AG08396 (cell line): ENCODE data around the gene DDX25.
A peak's percentile ranks its signal among the peaks of the same experiment; 100 is the strongest.

Source experiments
- DNase-seq: peaks from one replicate; pipeline ENCODE4 v3.0.0; 2012; ENCODE audit warnings: low spot score, mixed read lengths

DDX25 gene

DNA sequence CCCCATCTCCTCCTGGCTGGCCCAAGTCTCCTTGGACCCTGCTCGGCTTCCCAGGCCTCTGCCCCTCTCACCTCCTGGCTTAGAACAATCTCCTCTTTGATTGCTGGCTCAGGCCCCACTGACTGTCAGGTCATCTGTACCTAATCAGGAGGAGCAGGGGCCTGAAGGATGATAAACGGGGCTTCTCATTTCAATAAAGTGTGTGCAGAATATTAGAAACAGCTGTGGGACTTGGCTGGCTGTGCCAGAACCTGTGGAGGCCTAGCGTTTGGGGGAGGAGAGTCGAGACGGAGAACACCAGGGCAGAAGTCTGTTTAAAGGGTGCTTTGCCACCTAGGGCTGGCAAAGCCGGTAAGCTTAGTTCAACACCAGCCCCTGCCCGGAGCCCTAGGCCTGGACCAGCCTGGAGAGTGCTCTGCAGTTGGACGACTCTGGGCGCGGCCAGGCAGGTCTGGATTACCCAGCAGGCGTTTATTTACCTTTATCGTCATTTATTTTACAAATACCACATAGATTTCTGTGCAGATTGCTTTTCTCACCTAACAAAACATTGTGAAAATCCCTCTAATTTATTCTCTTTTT is 31.4 kb downstream of the DDX25 start:
- DNase-seq = no peak

- no peak for DNase-seq
These were observed 34.1 kb downstream of the DDX25 start for GRCh38 chr11:125938418-125938817.

- no peak for DNase-seq
These were observed 34.8 kb downstream of the DDX25 start for GRCh38 chr11:125939081-125939521.

- no peak for DNase-seq
These were observed 35.8 kb downstream of the DDX25 start for GRCh38 chr11:125940145-125940544.

- no peak for DNase-seq
These were observed 36.9 kb downstream of the DDX25 start for GRCh38 chr11:125941267-125941618.

DNA sequence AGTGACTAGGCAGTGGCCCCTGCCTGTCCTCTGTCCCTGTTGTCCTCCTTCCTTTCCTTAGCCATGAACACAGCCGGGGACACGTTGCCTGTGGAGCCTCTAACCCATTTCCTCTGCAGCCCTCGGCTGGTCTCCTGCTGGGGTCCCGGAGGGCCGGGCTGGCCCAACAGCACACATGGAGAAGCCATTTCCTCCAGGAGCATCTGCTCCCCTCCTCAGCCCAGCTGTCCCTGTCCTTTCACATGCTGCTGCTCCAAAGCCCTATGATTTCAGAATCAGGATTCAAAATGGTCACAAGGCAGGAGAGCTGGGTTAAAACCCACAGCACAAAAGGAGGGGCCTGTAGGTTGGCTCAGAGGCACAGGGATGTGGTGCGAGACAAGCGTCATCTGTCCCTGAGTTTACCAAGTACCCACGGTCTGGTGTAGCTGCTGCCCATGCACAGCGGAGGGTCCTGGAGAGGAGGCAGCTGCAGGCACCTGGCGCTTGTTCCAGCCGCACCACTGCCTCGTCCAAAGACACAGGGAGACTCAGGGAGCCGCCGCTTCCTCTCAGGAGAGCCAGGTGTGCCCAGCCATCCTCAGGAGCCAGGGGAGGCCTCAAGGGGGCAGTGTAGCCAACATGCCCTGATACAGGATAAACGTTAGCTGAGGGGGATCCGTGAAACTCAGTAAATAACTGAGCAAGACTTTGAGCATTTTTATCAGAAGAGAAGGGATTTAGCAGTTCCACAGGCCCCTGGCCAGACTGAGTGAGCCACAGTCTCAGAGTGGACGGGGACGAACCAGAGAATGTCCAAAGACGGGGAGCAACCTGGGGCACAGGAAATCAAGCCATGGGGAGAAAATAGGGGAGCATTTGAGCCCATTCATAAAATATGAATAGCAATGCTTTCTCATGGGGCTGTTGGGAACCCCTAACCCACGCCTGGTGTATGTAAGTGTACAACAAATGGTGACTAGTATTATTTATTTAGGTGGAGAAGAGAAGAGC is 37.6 kb downstream of the DDX25 start:
- peak; percentile 56 for DNase-seq

DNA sequence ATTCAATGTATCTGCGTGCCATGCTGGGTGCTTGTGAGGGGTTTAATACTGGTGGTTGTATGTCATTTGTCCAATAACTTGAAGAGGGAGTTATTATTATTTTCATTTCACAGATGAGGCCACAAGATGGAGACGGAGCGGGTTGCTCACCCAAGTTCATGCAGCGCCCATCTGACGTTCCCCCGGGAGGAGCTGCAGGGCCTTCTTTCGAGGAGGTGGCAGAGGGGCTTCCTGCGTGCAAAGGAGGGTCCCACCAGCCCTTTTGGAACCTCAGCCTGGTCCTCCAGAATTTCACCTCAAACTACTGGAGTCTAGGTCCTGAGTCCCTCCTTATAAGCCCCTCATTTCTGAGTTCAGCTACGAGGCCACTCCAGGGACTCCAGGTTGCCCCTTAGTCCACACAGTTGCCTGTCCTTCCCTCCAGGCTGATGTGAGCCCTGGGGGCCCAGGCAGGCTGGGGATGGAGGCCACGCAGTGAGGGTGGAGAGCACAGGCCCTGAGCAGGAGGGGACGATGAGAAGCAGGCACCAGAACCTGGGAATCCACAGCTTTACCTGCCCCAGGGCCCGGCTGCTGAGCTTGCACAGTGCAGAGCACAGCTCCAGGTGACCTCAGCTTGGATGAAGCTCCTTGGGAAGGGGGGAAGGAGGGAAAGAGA is 38.6 kb downstream of the DDX25 start:
- no peak for DNase-seq

DNA sequence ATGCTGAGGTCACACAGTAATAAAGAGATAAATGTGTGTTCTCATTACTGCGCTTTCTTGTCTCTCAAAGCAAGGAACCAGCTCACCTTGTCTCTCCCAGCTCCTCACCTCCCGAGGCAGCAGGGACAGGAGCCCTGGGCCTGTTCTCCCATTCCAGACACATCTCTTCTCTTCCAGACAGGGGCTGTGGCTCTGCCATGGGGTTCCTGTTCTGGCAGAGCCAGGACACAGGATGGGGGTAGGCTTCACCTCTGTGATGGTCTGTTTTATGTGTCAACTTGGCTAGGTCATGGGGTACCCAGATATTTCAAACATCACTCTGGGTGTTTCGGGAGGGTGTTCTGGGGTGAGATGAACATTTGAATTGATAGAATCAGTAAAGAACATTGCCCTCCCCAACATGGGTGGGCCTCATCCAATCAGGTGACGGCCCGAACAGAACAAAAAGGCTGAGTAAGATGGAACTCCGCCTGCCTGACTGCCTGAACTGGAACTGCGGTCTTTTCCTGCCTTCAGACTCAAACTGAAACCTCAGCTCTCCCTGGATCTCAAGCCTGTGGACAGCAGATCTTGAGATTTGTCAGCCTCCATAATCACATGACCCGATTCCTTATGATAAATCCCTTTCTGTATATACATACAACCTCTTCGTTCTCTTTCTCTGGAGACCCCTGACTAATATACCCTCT is 39.5 kb downstream of the DDX25 start:
- no peak for DNase-seq

- DNase-seq = no peak
These were observed 40.2 kb downstream of the DDX25 start for GRCh38 chr11:125944350-125945010.

DNA sequence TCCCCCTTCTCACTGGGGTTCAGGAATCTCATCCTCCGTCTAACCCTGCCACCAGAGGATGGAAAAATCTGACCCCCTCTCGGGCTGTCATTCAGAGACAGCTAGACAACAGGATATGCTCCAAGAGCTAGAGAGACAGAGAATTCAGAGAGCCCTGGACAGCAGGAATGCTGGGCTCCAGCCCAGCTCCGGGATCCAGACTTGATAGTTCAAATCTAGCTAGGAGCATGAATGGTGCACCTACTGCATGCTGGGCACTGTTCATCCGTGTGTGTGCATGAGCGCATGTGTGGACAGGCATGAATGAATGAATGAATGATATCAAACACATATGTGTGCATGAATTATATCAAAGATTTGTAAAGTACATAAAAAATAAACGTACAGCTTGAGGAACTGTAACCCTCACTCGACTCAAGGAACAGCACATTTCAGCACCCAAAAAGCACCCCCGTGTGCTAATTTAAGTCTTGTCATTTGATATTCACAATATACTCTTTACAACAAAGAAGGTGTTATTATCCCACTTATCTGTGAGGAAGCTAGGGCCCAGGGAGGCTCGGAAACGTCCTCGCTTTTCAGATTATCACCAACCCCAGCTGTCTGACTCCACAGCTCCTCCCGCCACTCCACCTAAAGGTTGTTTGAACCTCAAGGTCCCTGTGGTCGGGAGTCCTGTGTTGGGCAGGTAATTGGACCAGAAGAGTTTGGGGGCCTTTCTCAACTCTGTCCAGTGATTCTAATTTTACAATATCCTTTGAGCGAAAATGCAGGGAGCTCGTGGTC is 40.9 kb downstream of the DDX25 start:
- no peak for DNase-seq

DNA sequence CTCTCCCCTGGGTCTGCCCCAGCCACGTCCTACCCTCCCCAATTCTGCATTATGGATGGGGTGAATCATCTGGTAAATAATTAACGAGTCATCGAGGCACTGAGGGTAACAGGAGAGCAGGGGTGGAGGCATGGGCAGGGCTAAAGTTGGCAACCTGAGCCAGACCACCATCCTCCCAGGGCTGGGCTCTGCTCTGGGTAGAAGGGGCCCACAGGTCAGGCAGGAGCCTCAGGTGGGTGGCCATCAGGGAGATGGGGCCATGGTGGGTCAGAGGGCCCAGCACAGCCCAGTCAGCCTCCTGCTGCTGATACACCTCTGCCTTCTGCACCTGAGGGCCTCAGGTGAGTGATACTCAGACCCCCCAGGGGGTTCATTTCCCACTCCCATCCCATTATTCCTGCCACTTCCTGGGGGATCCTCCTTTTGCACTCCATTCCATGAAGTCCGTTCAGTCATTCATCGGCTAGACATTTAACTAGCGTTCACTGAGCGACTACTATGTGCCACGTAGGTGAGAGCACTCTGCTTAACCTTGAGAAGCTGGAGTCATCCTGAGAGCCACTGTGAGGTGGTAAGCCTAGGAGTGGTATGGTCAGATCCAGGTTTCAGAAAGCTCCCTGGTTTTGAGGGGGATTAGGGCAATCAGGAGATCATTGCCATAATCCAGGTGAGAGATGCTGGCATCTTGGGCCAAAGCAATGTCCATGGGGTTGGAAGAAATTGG is 41.7 kb downstream of the DDX25 start, which contains the start of gene VSIG10L2:
TSS of gene VSIG10L2 (plus strand) at position 248 of the 724 bp plus-strand sequence. CDS start at position 260, 12 bp downstream.
- DNase-seq = no peak

DNA sequence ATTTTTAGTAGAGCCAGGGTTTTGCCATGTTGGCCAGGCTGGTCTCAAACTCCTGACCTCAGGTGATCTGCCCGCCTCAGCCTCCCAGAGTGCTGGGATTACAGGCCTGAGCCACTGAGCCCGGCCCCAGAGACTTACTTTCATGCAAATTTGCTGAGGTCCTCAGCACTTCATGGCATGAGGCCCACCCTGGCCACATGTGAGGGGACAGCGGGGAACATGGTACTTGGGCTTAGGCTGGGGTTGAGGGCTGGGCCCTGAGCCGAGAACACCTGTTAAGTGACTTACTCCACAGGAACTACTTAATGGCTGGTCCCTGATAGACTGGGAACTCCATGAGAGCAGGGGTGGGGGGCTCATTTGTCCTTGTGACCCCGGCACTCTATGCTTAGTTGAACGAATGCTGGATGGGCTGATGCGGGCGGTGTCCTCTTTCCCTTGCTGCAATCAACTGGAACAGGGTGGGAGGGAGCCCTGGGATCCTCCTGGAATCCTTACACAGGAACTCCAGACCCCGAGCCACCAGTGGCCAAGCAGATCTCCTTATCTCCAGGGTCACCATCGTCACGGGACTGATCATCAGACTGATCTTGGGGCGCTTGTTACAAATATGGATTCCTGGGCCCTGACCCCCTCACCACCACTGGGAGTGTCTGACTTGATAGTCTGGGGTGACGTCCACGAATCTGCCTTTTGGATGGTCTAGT is 42.6 kb downstream of the DDX25 start:
- DNase-seq = no peak

DNA sequence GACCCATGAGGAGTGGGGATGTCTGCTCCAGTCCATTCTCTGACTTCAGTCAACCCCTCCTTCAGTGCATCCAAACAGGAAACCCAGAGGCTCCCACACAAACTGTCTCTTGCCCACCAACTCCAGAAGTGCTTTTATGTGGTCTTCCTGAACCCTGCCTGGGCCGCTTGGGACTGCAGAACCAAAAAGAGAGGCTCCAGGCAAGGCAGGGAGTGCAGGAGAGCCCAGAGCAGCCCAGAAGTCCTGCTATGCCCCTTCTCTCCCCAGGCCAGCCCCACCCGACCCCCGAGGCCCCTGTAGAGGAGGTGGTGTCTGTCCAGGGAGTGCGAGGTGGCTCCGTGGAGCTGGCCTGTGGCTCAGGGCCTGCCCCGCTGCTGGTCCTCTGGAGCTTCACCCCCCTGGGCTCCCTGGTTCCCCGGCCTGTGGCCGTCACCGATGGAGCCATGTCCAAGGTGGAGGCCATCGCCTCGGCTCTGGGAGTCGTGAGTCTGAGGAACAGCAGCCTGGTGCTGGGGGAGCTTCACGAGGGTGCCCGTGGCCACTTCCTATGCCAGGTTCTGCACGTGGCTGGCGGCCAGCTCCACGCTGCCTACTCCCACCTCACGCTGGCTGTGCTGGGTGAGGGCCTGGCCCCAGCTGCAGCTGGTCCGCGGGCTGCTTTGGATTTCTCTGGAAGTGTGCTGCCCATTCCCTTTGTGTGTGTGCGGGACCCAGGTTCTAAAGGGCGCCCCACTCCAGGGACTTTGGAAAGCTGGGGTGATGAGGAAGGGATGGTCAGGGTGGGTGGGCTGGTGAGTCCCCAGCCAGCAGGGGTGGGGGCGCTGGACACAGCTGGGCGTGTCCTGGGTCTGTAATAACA is 43.3 kb downstream of the DDX25 start:
- DNase-seq = no peak

DNA sequence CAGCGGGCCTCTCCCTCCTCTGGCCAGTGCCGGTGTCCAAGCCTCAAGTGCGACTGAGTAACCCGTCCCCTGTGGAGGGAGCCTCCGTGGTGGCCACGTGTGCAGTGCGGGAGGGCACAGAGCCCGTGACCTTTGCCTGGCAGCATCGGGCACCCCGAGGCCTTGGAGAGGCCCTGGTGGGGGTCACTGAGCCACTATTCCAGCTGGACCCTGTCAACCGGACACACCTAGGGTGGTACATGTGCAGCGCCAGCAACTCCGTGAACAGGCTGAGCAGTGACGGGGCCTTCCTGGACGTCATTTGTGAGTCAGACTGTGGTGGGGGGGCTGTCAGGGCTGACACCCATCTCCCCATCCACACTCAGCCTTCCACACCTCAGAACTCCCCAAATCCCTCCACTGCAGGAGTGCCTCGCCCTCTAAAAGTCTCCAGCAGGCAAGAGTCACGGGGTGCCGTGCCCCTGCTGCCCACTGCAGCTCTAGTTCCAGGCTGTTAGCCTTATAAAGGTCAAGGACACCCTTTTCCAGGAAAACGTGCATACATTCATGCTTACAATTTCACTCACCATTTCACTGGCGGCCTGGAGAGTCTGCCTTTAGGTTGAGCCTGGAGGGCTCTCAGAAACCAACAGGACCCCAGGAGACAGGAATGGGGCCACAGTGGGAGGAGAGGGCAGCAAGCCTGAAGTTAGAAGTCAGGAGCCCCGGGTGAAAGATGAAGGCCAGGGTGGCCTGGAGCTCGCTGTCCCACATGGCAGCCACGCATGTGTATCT is 44.2 kb downstream of the DDX25 start:
- DNase-seq = no peak

GRCh38 chr11:125949271-125950177 is 45.2 kb downstream of the DDX25 start:
- no peak for DNase-seq

- DNase-seq = no peak
These were observed 45.8 kb downstream of the DDX25 start for GRCh38 chr11:125950178-125950490.
